ENCODE results near the gene GFER. TPM values are rescaled to one million over a fixed set of nuclear protein-coding genes. Genes with fewer than 3 reads are reported as not detected.

The GFER gene
- total and polyA plus RNA-seq, 9 of the 15 experiments (the other 6 are each of a cell fraction or from before 2014, with no cell fraction given), result 4.3 to 53.7 (median 19.8) TPM

- TF ChIP-seq ZBTB34 (CRISPR knock-in tag; IDR thresholded peaks at IDR 0.05), result no peak
- no peak for TF ChIP-seq RCOR1 (IDR thresholded peaks at IDR 0.05; ENCODE audit: borderline replicate concordance in 1 of 2, low read depth in 2 of 2, low read length in 2 of 2)
- peak; percentile 71; the same call in 1 of the 2 replicates for TF ChIP-seq NFXL1 (CRISPR knock-in tag; IDR thresholded peaks at IDR 0.05)
- no peak; the same call in 1 of the 2 replicates for TF ChIP-seq CREB1 (IDR thresholded peaks at IDR 0.05)
- TF ChIP-seq CREB1 (CRISPR knock-in tag; IDR thresholded peaks at IDR 0.05), result 0 out of 2 replicates have a peak, but pooled peaks have one; percentile 18
- TF ChIP-seq NFIX (CRISPR knock-in tag; IDR thresholded peaks at IDR 0.05; ENCODE audit: low read depth), result no peak
- no peak for TF ChIP-seq CHD1 (IDR thresholded peaks at IDR 0.05; ENCODE audit: low read length)
- TF ChIP-seq MEF2A (IDR thresholded peaks at IDR 0.05; ENCODE audit: control insufficient read depth, low read depth, low read length), result no peak
- no peak for TF ChIP-seq ZNF143 (CRISPR knock-in tag; IDR thresholded peaks at IDR 0.05)
- TF ChIP-seq, protein P1, sequence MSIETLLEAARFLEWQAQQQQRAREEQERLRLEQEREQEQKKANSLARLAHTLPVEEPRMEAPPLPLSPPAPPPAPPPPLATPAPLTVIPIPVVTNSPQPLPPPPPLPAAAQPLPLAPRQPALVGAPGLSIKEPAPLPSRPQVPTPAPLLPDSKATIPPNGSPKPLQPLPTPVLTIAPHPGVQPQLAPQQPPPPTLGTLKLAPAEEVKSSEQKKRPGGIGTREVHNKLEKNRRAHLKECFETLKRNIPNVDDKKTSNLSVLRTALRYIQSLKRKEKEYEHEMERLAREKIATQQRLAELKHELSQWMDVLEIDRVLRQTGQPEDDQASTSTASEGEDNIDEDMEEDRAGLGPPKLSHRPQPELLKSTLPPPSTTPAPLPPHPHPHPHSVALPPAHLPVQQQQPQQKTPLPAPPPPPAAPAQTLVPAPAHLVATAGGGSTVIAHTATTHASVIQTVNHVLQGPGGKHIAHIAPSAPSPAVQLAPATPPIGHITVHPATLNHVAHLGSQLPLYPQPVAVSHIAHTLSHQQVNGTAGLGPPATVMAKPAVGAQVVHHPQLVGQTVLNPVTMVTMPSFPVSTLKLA (conservative IDR thresholded peaks at IDR 0.05), result 0 out of 4 replicates have a peak, but pooled peaks of 1 of the 2 experiments have one; percentile 31
- no peak for TF ChIP-seq DIDO1 (tag; IDR thresholded peaks at IDR 0.05; ENCODE audit: low read depth)
- peak; percentile 93 for TF ChIP-seq EWSR1 (IDR thresholded peaks at IDR 0.05; ENCODE audit: borderline replicate concordance, low read depth, partially characterized antibody)
- TF ChIP-seq CXXC5 (CRISPR knock-in tag; IDR thresholded peaks at IDR 0.05), result no peak
- TF ChIP-seq BCL6 (CRISPR knock-in tag; IDR thresholded peaks at IDR 0.05), result no peak
- 0 out of 2 replicates have a peak, but pooled peaks have one; percentile 29 for TF ChIP-seq CCAR2 (IDR thresholded peaks at IDR 0.05; ENCODE audit: low read depth, low read length)
- TF ChIP-seq, protein P2, sequence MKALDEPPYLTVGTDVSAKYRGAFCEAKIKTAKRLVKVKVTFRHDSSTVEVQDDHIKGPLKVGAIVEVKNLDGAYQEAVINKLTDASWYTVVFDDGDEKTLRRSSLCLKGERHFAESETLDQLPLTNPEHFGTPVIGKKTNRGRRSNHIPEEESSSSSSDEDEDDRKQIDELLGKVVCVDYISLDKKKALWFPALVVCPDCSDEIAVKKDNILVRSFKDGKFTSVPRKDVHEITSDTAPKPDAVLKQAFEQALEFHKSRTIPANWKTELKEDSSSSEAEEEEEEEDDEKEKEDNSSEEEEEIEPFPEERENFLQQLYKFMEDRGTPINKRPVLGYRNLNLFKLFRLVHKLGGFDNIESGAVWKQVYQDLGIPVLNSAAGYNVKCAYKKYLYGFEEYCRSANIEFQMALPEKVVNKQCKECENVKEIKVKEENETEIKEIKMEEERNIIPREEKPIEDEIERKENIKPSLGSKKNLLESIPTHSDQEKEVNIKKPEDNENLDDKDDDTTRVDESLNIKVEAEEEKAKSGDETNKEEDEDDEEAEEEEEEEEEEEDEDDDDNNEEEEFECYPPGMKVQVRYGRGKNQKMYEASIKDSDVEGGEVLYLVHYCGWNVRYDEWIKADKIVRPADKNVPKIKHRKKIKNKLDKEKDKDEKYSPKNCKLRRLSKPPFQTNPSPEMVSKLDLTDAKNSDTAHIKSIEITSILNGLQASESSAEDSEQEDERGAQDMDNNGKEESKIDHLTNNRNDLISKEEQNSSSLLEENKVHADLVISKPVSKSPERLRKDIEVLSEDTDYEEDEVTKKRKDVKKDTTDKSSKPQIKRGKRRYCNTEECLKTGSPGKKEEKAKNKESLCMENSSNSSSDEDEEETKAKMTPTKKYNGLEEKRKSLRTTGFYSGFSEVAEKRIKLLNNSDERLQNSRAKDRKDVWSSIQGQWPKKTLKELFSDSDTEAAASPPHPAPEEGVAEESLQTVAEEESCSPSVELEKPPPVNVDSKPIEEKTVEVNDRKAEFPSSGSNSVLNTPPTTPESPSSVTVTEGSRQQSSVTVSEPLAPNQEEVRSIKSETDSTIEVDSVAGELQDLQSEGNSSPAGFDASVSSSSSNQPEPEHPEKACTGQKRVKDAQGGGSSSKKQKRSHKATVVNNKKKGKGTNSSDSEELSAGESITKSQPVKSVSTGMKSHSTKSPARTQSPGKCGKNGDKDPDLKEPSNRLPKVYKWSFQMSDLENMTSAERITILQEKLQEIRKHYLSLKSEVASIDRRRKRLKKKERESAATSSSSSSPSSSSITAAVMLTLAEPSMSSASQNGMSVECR (CRISPR knock-in tag; IDR thresholded peaks at IDR 0.05), result 0 out of 2 replicates have a peak, but pooled peaks have one; percentile 31
- peak; percentile 58 for TF ChIP-seq L3MBTL2 (IDR thresholded peaks at IDR 0.05)
- no peak for TF ChIP-seq HIVEP1 (CRISPR knock-in tag; IDR thresholded peaks at IDR 0.05)
- no peak for TF ChIP-seq HDGF (IDR thresholded peaks at IDR 0.05)
These were observed 23.0 kb upstream of the GFER start (continued) for GRCh38 chr16:1960665-1961630.
